Caco-2 (cell line): ENCODE results near the gene ADCK2. TPM values are rescaled to one million over a fixed set of nuclear protein-coding genes. Genes with fewer than 3 reads are reported as not detected.

Experiments
- BruUV-seq: library from RNA; stranded (reverse); fragments of 400-500 nt; replicated peaks from 2 replicates; lab custom pipeline; 2021; lab: Mats Ljungman, UMichigan
- CTCF ChIA-PET: fragments of 300-600 bp; sonication (Branson Sonifier 250); formaldehyde crosslinking; loops from one replicate; lab custom pipeline; 2022; ENCODE audit warnings: antibody characterized with exemption; lab: Charles Lee
- POLR2A ChIA-PET: fragments of 300-600 bp; sonication (Branson Sonifier 250); formaldehyde crosslinking; loops from one replicate; lab custom pipeline; 2022; ENCODE audit warnings: antibody characterized with exemption; lab: Charles Lee
- DNase-seq, 2 experiments: peaks; one replicate each; pipeline versions ENCODE4 v3.0.0 to v3.0.0-alpha.2; 2020 to 2022
- H3K27me3 ChIP-seq: replicated peaks from 2 replicates; pipeline ENCODE4 v1.6.0; 2011; ENCODE audit warnings: low read length; ENCODE audit not compliant: control insufficient read depth, insufficient read depth
- H3K36me3 ChIP-seq: 2 replicates; pipeline ENCODE4 v1.5.1; 2011; ENCODE audit warnings: low read length; ENCODE audit not compliant: control insufficient read depth, insufficient read depth
- H3K4me1 ChIP-seq: fragments of 250-450 bp; sonication (Bioruptor Pico); 2 replicates; pipeline ENCODE4 v1.5.1; 2020; ENCODE audit warnings: mild to moderate bottlenecking
- H3K4me3 ChIP-seq: 2 replicates; pipeline ENCODE4 v1.5.1; 2011; ENCODE audit warnings: low read depth, mild to moderate bottlenecking, control low read depth, low read length
- H3K9me3 ChIP-seq: fragments of 250-450 bp; sonication (Bioruptor Pico); 2 replicates; pipeline ENCODE4 v1.5.1; 2020; ENCODE audit warnings: mild to moderate bottlenecking, moderate library complexity
- H3K27ac Mint-ChIP-seq: one replicate; pipeline ENCODE4 v1.8.0; 2022; ENCODE audit warnings: mixed read lengths; ENCODE audit not compliant: unreplicated experiment
- H3K27me3 Mint-ChIP-seq: one replicate; pipeline ENCODE4 v1.8.0; 2022; ENCODE audit warnings: mixed read lengths; ENCODE audit not compliant: insufficient read depth, unreplicated experiment
- H3K36me3 Mint-ChIP-seq: one replicate; pipeline ENCODE4 v1.8.0; 2022; ENCODE audit warnings: mild to moderate bottlenecking, mixed read lengths; ENCODE audit not compliant: insufficient read depth, unreplicated experiment
- H3K4me1 Mint-ChIP-seq: one replicate; pipeline ENCODE4 v1.8.0; 2022; ENCODE audit warnings: low read depth, mixed read lengths; ENCODE audit not compliant: unreplicated experiment
- H3K4me3 Mint-ChIP-seq: one replicate; pipeline ENCODE4 v1.8.0; 2022; ENCODE audit warnings: mild to moderate bottlenecking, moderate library complexity, mixed read lengths; ENCODE audit not compliant: unreplicated experiment
- H3K9me3 Mint-ChIP-seq: one replicate; pipeline ENCODE4 v1.8.0; 2022; ENCODE audit warnings: mixed read lengths; ENCODE audit not compliant: unreplicated experiment
- CTCF ChIP-seq, 2 experiments: fragments of 200-600 bp in 1 of 2; IDR thresholded peaks; 1 replicate in 1 of 2; 2 replicates in 1 of 2; pipeline versions ENCODE4 v1.5.1 to v1.8.0; 2011 to 2022; ENCODE audit warnings: antibody characterized with exemption in 1 of 2, control low read depth in 1 of 2, inconsistent platforms in 1 of 2, low read depth in 1 of 2, low read length in 1 of 2, mild to moderate bottlenecking in 1 of 2, moderate library complexity in 1 of 2; ENCODE audit not compliant: insufficient read depth in 1 of 2, severe bottlenecking in 1 of 2, unreplicated experiment in 1 of 2
- intact Hi-C: fragments of 100-400 bp; cut with micrococcal nuclease; formaldehyde crosslinking; loops from one replicate; pipeline ENCODE4 v1.10.0; 2022; ENCODE audit not compliant: unreplicated experiment
- total RNA-seq: library from RNA; stranded (reverse); gene quantifications from 2 replicates; pipeline ENCODE4 v1.2.3, GENCODE V29; 2022

ADCK2 gene
- total RNA-seq, 1 experiment from 2014 or later, result 17.7 TPM

- intact Hi-C loops, result loop anchor here (5.0 kb wide), 1 partner anchor 333 kb away; the partner anchor contains the start of gene MRPS33
Measured at GRCh38 chr7:140679186-140679585, 6.4 kb downstream of the ADCK2 start.

GRCh38 chr7:140680886-140681285 is 8.1 kb downstream of the ADCK2 start:
- Histone ChIP-seq H3K4me3 (no peak overlapping the region), H3K4me1 (0 out of 2 replicates have a peak, but pooled peaks cover 5% of the 10 kb centered on the region), H3K27me3 (no peaks in the 10 kb centered on the region), H3K9me3 (no peaks in the 10 kb centered on the region), H3K36me3 (no peaks in the 10 kb centered on the region)
- intact Hi-C loops, result no loop called here
- Mint-ChIP-seq H3K27me3 (no peaks in the 10 kb centered on the region), H3K27ac (no peak overlapping the region), H3K4me3 (no peak overlapping the region), H3K36me3 (peaks cover 24% of the 10 kb centered on the region), H3K9me3 (no peaks in the 10 kb centered on the region), H3K4me1 (peaks cover 11% of the 10 kb centered on the region)
- BruUV-seq, result no TSS peak
- ChIA-PET POLR2A (interaction anchor here (0.6 kb wide), 1 partner anchor 15 kb away, joined by 3 read pairs; no protein-coding TSS in a partner anchor), CTCF (no interaction called here)
- no peak for TF ChIP-seq CTCF (IDR thresholded peaks at IDR 0.05; ENCODE audit: insufficient read depth in 1 of 2, low read depth in 1 of 2, low read length in 1 of 2, severe bottlenecking in 1 of 2, unreplicated experiment in 1 of 2)
- DNase-seq, result no peak

More at GRCh38 chr7:140679186-140679585, 6.4 kb downstream of the ADCK2 start:
- DNase-seq, result no peak
- Histone ChIP-seq H3K9me3 (no peaks in the 10 kb centered on the region), H3K27me3 (no peaks in the 10 kb centered on the region), H3K36me3 (no peaks in the 10 kb centered on the region), H3K4me3 (no peak overlapping the region), H3K4me1 (0 out of 2 replicates have a peak, but pooled peaks cover 5% of the 10 kb centered on the region)
- POLR2A ChIA-PET, result no interaction called here
- H3K4me1 Mint-ChIP-seq, result peaks cover 14% of the 10 kb centered on the region
- H3K27ac Mint-ChIP-seq, result no peak overlapping the region
- CTCF ChIA-PET, result no interaction called here
- no peaks in the 10 kb centered on the region for H3K9me3 Mint-ChIP-seq
- H3K4me3 Mint-ChIP-seq, result no peak overlapping the region
- H3K36me3 Mint-ChIP-seq, result peaks cover 22% of the 10 kb centered on the region
- no peak for TF ChIP-seq CTCF (IDR thresholded peaks at IDR 0.05; ENCODE audit: insufficient read depth in 1 of 2, low read depth in 1 of 2, low read length in 1 of 2, severe bottlenecking in 1 of 2, unreplicated experiment in 1 of 2)
- H3K27me3 Mint-ChIP-seq, result no peaks in the 10 kb centered on the region
- BruUV-seq, result no TSS peak

- Mint-ChIP-seq H3K9me3 (no peaks in the 10 kb centered on the region), H3K27ac (no peak overlapping the region), H3K27me3 (no peaks in the 10 kb centered on the region), H3K4me1 (peaks cover 11% of the 10 kb centered on the region), H3K4me3 (no peak overlapping the region), H3K36me3 (peaks cover 24% of the 10 kb centered on the region)
- intact Hi-C loops, result no loop called here
- Histone ChIP-seq H3K27me3 (no peaks in the 10 kb centered on the region), H3K4me1 (0 out of 2 replicates have a peak, but pooled peaks cover 5% of the 10 kb centered on the region), H3K36me3 (no peaks in the 10 kb centered on the region), H3K4me3 (no peak overlapping the region), H3K9me3 (no peaks in the 10 kb centered on the region)
- POLR2A ChIA-PET, result no interaction called here
- no peak for TF ChIP-seq CTCF (IDR thresholded peaks at IDR 0.05; ENCODE audit: insufficient read depth in 1 of 2, low read depth in 1 of 2, low read length in 1 of 2, severe bottlenecking in 1 of 2, unreplicated experiment in 1 of 2)
- no TSS peak for BruUV-seq
- CTCF ChIA-PET, result no interaction called here
- DNase-seq, result no peak
Measured at GRCh38 chr7:140681766-140682165, 9.0 kb downstream of the ADCK2 start.
